Measurements from ENCODE around the gene LRIF1.
A peak's percentile ranks its signal among the peaks of the same experiment; 100 is the strongest.
"Not testable (repeated sequence)": the region's sequence is repeated elsewhere in the genome, so short reads cannot be mapped to it uniquely, and the experiment has no call there.

Gene LRIF1

DNA sequence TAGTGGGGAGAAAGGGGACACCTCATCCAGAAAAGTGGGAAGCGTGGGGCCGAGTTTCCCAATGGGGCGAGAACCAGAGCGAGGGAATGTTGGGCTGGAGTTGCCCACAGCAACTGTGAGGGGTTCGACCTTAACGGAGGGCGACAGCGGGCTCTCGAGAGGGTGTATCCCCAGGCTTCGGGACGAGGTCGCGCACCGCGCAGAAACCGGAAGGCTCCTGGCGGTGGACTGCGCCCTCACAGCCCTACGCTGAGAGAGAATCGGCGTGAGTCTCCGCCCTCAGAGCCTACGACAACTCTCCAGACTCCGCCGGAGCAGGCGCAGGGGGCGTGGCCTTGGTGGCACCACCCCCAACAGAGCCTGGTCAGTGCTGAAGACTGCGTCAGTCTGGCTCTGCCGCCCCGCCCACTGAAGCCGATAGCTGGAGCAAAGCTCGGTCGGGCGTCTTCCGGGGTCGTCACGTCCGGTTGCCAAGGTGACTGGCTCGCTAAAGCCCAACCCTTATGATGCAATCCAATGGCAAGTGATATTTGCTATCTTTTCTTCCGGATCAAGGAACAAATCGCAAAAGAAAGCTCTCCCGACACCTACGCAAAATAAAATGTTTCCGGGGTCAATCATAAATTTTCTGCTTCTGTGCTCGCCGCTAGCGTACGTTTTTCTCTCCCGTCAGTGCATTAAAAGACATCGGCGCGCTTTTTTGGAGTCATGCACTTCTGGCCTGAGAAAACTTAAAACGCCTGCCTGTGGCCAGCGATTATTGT, at the start of gene LRIF1:
Gene LRIF1 (minus strand): TSS at position 232 of the 764 bp plus-strand sequence. CDS start 234 bp downstream, outside the sequence.
- peak; percentile 89 for DNase-seq

DNA sequence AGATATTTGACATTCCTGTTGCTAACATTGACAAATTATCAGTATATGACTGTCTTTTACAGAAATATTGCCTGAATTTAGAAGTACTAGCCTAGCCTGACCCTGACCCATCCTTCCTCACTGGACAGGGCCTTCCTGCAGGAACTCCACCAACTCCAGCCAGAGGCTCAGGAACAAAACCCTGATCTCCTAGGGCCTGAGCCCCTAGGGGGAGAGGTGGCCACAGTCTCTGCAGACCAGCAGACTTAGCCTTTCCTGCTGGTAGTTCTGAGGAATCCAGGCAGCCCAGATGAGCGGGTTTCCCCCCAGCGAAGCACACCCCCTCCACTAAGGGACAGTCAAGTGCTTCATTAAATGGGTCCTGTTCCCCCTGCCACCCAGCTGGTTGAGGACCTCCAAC, 44.3 kb upstream of the LRIF1 start:
- DNase-seq: no peak

DNA sequence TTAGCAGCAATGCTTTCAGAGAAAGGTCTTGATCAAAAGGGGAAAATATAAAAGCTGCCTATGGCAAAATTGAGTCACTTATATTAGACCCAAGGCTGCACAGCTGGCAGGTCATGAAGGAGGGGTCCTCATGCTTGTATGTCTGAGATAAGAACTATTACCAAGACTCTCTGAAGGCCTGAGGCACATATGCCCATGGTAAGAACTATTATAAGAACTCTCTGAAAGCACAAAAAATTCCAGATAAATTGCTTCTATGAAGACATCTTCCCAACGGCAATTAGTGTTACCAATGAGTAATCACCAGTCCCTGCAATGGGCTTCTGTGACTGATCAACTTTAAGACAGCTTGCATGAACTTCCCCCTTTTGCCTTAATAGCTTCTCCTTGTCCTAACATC, 42.8 kb upstream of the LRIF1 start:
- DNase-seq: no peak

DNA sequence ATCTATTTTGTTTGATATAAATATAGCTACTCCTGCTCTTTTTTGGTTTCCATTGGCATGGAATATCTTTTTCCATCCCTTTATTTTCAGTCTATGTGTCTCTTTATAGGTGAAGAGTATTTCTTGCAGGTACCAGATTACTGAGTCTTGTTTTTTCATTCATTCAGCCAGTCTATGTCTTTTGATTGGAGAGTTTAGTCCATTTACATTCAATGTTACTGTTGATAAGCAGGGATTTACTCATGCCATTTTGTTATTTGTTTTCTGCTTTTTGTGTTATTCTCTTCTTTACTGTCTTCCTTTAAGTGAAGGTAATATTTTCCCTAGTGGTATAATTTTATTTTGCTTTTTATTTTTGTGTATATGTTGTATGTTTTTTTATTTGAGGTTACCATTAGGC, 35.9 kb upstream of the LRIF1 start:
- DNase-seq: not testable (repeated sequence)

DNA sequence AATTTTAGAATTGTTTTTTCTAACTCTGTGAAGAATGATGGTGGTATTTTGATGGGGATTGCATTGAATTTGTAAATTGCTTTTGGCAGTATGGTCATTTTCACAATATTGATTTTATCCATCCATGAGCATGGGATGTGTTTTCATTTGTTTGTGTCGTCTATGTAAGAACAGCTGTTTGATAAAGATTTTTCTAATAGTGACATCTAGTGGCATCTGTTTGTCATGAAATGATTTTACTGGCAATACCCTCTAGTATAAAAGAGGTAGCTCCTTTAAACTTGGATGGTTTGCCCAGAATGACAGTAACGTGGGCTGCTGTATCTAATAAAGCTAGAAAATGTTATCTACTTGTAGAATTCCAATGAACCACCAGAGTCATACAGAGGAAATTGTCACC, 28.6 kb upstream of the LRIF1 start:
- not testable (repeated sequence) for DNase-seq

GRCh38 chr1:110991295-110991694, 27.6 kb upstream of the LRIF1 start:
- not testable (repeated sequence) for DNase-seq

DNA sequence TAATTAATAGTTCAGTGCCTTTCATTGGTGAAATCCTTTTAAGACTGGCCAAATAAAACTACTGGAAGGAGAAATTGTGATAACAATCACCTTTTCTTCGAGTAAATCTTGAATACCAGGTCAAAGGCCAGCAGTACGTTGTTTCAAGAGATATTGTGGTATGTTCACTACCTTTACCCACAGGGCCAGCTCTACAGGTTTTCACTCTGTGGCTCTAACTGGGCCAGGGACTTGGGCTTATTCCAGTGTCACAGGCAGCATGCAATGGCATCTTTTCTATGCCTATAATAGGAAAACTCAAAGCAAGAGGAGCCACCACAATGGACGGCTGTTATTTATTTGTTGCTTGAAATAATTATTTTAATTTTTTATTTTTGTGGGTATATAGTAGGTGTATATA, 26.8 kb upstream of the LRIF1 start:
- no peak for DNase-seq

DNA sequence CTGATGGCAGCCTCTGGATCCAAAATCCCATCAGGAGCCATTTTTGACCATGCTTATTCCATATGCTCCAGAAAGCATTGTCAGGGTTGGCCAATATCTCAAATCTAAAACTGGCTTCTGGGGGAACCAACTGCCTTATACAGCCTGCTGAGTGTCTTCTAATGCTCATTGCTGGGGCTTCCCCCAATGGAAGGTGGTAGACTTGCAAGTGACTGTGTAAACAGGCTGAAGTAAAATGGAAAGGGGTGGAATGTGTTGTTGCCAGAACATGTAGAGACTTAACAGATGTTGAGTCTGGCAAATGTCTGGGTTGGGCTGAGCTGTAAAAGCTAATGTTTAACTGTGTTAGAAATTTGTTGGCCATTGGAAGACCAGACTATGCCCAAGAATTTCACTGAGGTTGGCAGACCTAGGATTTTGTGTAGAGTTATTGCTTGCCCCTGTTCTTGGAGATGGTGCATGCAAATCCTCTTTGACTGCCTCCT, 22.7 kb upstream of the LRIF1 start:
- DNase-seq: no peak

GRCh38 chr1:110982320-110982719, 18.6 kb upstream of the LRIF1 start:
- DNase-seq: no peak

GRCh38 chr1:110979154-110979553, 15.4 kb upstream of the LRIF1 start:
- DNase-seq: no peak

DNA sequence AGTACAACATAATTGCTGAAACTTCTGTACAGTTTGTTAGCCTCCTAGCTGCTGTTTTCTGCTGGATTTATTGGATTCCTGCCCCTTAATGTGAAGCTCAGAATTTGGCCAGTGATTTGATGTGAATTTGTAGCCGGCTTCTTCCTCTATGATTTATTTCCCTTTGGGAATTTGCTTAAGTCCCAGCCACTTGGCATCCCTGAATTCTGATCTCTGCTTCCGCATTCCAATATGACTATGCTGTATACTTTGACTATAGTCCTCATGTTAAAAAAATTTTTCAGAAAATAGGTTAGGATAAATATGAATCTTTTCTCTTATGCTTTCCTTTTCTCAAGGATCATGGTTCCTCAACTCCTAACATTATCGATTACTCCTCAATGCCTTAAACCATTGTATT, 12.4 kb upstream of the LRIF1 start:
- no peak for DNase-seq

DNA sequence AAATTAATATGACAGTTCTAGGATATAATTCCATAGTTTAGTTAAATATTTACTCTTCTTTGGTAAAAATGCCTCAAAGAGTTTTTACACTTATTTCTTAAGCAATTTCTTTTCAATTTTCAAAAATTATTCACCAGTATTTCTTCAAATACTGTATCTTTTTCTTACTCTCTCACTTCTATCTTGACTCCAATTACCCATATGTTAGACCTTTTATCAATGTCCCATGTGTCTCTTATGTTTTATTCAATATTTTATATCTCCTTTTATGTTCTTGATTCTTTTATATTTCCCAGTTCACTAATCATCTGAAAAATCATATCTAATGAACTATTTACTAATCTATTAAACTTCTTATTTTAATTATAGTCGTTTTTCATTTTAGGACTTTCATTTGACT, 11.5 kb upstream of the LRIF1 start:
- DNase-seq: no peak

GRCh38 chr1:110967256-110967655, 3.5 kb upstream of the LRIF1 start:
- no peak for DNase-seq

- no peak for DNase-seq
Measured at GRCh38 chr1:110964455-110964903, 757 bp upstream of the LRIF1 start.

DNA sequence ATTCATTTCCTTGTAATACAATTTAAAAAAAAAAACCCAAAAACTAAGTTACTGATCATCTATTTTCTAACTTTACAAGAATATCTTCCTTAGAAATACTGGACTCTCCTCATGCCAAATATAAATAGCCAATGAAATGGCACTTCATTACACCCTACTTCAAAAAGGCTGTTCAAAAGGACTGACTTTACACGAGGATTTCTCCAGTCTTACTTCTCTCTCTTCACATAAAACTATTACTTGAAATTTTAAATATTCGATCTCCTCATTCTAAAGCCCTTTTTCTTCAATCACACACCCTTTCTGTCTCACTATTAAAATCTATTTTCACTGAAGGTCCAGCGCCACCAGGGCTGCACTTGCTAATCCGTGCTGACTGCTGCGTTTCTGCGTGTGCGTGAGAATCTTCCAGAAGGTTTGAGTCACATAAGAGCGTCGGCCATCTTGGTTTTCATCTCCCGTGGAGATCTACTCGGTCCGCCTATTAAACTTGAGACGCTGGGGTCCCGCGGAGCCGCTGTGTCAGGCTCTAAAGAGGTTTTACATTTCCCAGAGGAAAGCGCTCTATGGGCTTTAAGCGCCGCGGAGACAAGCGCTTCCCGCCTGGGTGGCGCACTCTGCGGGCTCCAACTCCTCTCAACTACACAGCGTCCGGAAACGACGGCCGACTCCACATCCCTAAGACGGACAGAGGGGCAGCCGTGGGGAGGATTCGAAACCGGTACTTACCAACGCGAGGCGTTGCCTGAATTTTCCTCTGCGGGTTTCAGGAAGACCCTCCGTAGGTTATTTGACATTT, 631 bp downstream of the LRIF1 start:
- DNase-seq: no peak

GRCh38 chr1:110961902-110962301, 1.8 kb downstream of the LRIF1 start:
- no peak for DNase-seq

DNA sequence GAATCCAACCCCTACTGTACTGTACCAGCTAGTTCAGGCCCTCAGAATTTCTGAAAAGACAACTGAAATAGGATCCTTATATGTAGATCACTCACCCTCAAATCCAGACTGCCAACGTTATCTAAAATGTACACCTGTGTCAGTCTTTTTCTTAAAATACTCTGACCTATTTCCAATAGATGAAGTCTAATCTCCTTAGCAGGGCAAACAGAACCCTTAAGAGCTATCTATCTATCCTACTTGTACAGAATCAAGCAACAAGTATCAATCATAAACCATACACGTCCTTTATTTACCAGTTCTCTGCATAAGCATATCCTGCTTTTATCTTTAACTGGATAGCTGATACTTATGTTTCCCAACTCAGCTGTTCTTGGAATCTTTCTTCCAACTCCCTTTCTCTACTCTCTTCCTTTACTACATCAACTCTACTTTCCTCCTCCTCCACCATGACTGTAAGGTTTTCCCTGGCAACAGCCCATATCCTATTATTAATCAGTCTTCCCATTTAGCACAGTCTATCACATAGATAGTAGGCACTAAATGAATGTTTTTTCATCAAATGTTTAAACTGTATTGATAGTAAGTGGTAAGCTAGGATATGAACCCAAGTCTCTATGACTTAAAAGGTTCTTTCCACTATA, 2.8 kb downstream of the LRIF1 start:
- DNase-seq: no peak

DNA sequence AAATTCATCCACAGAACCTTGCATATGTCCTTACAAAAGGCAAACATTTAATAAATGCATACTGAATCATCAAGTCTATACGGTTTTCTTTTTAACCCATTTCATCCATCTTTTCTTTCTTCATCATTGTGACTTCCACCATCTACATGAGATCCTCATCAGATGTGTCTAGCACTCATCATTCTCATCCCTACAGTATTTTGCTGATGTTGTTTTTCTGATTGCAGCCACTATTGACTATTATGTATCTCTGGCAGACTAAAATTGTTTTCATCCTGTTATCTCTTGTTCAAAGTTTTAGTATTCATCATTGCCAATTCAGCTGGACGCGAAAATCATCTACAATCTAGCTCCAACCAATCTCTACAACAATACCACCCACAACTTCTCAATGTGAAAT, 5.9 kb downstream of the LRIF1 start:
- no peak for DNase-seq

- DNase-seq: no peak
Measured at GRCh38 chr1:110956586-110956985, 7.1 kb downstream of the LRIF1 start.

DNA sequence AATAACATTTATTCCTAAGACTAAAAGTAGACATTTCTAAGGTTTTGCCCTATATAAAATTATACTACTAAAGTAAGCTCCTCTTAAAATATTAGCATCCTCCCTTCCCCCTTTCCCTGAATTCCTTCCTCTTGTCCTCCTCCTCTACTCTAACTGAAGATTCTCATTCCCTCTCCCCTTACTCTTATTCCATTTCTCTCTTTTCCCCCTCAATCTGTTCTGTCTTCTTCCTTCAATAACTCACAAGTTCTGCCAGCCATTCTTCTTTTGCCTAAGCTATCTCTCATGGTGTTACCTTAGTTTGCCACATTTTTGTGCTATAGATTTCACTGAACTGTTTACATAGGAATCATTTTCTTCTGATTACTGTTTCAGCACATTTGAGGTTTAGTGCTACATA, 10.7 kb downstream of the LRIF1 start:
- DNase-seq: no peak

GRCh38 chr1:110952031-110952430, 11.7 kb downstream of the LRIF1 start:
- no peak for DNase-seq

- no peak for DNase-seq
Measured at GRCh38 chr1:110951161-110951560, 12.6 kb downstream of the LRIF1 start.

GRCh38 chr1:110948038-110948810, 15.5 kb downstream of the LRIF1 start:
- no peak for DNase-seq

All from GOT3 (cell line).